NCI-H524 treated with DMSO at 0.1 percent for 48 hours (cell line): ENCODE results near the gene FAS.

ENCODE experiments used
- DNase-seq: peaks from one replicate; lab custom pipeline; 2025; lab: John Stamatoyannopoulos, UW

Gene FAS

DNA sequence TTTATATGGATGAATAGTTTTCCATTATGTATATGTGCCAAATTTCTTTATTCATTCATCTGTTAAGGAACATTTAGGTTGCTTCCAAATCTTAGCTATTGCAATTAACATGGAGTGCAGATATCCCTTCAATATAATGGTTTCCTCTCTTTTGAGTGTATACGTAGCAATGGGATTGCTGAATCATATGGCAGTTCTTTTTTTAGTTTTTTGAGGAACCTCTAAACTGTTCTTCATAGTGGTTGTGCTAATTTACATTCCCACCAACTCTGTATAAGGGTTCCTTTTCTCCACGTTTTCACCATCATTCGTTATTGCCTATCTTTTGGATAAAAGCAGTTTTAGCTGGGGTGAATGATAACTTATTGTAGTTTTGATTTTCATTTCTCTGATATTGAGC is 46.5 kb downstream of the FAS start:
- no peak for DNase-seq

GRCh38 chr10:89042562-89042961 is 52.0 kb downstream of the FAS start:
- no peak for DNase-seq

DNA sequence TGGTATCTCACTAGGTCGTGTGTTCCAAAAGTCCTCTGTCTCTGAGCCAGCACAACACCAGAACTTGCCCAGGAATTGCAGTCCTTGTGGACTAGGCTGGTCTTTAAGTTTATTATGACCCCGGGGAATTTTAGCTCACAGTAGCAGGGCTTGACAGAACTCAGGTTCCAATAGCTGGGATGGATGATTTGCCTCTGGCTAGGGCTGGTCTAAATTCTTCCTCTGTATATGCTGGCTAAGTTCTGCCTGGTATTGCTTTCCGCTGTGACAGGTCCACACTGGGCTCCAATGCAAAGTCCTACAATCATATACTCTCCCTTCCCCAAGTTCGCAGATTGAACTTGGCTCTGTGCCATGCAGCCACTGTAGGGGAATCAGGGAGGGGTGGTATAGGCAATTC is 52.5 kb downstream of the FAS start:
- DNase-seq, result no peak

DNA sequence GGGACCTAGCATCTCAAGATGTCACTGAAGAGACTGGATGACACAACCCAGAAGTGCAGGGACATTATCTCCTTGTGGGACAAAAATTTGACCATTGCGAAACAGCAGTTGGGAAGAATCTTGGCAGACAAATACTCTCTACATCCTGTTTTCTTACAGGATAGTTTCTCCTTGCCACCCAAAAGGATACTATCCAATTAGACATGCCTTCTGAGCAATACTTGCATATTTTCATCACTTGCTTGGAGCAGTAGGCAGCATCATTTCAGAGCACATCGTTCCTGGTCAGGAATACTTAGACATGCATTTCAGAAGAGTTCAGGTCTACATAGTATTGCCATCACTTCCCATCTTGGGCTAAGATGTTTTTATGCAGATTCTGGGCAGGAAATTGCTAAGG is 56.8 kb downstream of the FAS start:
- no peak for DNase-seq

- no peak for DNase-seq
Observed at GRCh38 chr10:89051593-89051992, 61.0 kb downstream of the FAS start.

- no peak for DNase-seq
Observed at GRCh38 chr10:89053555-89053954, 63.0 kb downstream of the FAS start.

DNA sequence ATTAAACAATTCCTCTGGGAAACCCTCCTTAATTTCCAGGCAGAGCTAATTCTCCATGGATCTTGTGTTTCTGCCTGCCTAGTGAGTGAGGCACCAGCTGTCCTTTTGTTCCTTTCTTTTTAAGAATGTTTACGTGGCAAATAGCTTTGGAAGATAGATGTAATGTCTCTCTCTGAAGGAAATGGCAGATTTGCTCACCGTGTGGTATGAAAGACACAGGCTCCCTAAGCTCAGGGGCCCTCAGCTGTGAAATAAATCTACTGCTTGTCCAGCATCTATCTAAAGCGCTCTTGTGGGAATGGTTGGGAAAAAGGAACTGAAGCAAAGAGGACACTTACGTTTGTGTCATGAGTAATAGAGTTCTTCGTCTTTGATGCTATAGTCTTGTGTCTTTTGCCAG is 64.6 kb downstream of the FAS start:
- DNase-seq, result no peak

DNA sequence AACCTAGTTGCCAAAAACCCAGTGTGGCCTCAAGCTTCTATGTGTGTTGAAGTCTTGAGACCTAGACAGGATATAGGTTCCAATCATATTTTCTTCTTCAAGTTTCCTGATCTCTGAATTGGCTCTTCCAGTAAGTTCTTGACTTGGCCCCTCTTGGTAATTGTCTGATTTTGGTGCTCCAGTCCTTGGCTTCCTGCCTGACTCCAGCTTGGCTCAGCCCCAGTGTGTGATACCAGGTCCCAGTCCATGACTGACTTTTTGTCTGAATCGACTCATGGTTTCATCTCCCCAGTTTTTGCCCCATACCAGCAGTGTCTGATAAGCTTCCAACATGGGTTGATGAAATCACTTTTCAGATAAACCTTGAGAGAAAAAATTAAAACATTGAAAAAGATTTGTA is 72.3 kb downstream of the FAS start:
- DNase-seq, result no peak

DNA sequence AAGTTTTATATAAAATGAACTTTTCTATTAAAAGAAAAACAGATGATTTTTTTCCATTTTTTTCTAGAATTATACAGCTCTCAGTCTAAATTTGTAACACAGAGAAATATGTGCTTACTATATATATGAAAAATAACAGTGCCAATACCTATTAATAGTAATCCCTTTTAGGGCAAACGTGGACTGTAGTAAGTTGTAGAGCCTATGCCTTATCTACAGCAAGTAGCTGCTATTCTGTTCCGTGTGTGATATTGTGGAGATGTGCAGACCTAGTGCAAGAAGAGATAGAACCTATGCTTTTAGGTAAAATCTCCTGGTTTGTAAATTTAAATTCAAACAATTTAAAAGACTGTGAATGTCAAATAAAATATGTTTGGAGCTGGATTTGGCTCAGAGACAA is 72.9 kb downstream of the FAS start:
- no peak for DNase-seq

GRCh38 chr10:89064748-89065147 is 74.2 kb downstream of the FAS start:
- DNase-seq, result no peak
